Right lobe of liver (tissue), 6 donors: Measurements from ENCODE around the gene KRI1. TPM values are rescaled to one million over a fixed set of nuclear protein-coding genes. Genes with fewer than 3 reads are reported as not detected.

ENCODE experiments used
- ATAC-seq, 4 donors: fragments of 200-7000 bp; cut with Tn5 transposase; one replicate each; pipeline ENCODE4 v1.9.1; 2020; ENCODE audit warnings: mild to moderate bottlenecking in 4 of 4, moderate library complexity in 4 of 4
- DNase-seq, 3 donors: peaks; one replicate each; pipeline ENCODE4 v3.0.0-alpha.2; 2020
- H3K27ac ChIP-seq, 3 donors: fragments of 200-600 bp; one replicate each; pipeline ENCODE4 v1.8.0; 2022
- H3K27me3 ChIP-seq, 2 donors: fragments of 200-600 bp; one replicate each; pipeline ENCODE4 v1.8.0; 2022
- H3K36me3 ChIP-seq, 4 donors: fragments of 200-600 bp; sonication (generic) in 1 of 4; one replicate each; pipeline versions ENCODE4 v1.5.1 to v1.8.0; 2017 to 2022; ENCODE audit warnings: control low read depth in 1 of 4
- H3K4me1 ChIP-seq, 4 donors: fragments of 200-600 bp; sonication (generic) in 1 of 4; one replicate each; pipeline versions ENCODE4 v1.5.1 to v1.8.0; 2017 to 2022; ENCODE audit warnings: control low read depth in 1 of 4
- H3K4me3 ChIP-seq, 3 donors: fragments of 200-600 bp; one replicate each; pipeline ENCODE4 v1.8.0; 2022
- H3K9me3 ChIP-seq, 4 donors: fragments of 200-600 bp; sonication (generic) in 1 of 4; one replicate each; pipeline versions ENCODE4 v1.5.1 to v1.8.0; 2017 to 2022; ENCODE audit warnings: control low read depth in 1 of 4
- POLR2A ChIP-seq: fragments of 450-650 bp; IDR thresholded peaks from one replicate; pipeline ENCODE4 v1.6.1; 2017; ENCODE audit warnings: antibody characterized with exemption, mild to moderate bottlenecking
- WGBS: methylation state at CpG from one replicate; pipeline ENCODE4 v1.1.6; 2018; ENCODE audit warnings: low coverage, low lambda C conversion rate; ENCODE audit not compliant: insufficient coverage; ENCODE audit errors: missing lambda C conversion rate; 5-methylcytosine and 5-hydroxymethylcytosine counted together
- intact Hi-C, 2 donors: fragments of 100-400 bp; cut with DNase I; formaldehyde crosslinking; loops; one replicate each; pipeline versions ENCODE4 v1.11.2 to v1.14.1; 2022
- total RNA-seq, 6 experiments: library from RNA; depleted of rRNA in 2 of 6; stranded (reverse); fragments of >200 nt in 2 of 6; fragmentation: NEBNext Ultra II Directional in 3 of 6; extraction: Animal tissue kit (Norgen Biotek cat#: 25700) in 3 of 6; gene quantifications; one replicate each; pipeline versions ENCODE4 v1.1.0 to v1.2.4, GENCODE V29; 2016 to 2023
- TF ChIP-seq, protein P1 (sequence below), 4 donors: fragments of 200-600 bp in 3 of 4; fragments of 450-650 bp in 1 of 4; IDR thresholded peaks; one replicate each; pipeline versions ENCODE4 v1.5.1 to v1.8.0; 2016 to 2022; ENCODE audit warnings: antibody characterized with exemption in 4 of 4, mild to moderate bottlenecking in 2 of 4
- donor health status: DM: no; HTN: yes; CAD: no.
- donor health status: DM: no; HTN: no; CAD: no.
- donor health status: DM: no; HTN: no; CAD: no.
- donor health status: DM: no; HTN: yes; CAD: no.
- donor health status: DM: no; HTN: yes; CAD: no.

The KRI1 gene
- total RNA-seq, 6 experiments from 2014 or later, result 5.8 to 9.6 (median 8.5) TPM

DNA sequence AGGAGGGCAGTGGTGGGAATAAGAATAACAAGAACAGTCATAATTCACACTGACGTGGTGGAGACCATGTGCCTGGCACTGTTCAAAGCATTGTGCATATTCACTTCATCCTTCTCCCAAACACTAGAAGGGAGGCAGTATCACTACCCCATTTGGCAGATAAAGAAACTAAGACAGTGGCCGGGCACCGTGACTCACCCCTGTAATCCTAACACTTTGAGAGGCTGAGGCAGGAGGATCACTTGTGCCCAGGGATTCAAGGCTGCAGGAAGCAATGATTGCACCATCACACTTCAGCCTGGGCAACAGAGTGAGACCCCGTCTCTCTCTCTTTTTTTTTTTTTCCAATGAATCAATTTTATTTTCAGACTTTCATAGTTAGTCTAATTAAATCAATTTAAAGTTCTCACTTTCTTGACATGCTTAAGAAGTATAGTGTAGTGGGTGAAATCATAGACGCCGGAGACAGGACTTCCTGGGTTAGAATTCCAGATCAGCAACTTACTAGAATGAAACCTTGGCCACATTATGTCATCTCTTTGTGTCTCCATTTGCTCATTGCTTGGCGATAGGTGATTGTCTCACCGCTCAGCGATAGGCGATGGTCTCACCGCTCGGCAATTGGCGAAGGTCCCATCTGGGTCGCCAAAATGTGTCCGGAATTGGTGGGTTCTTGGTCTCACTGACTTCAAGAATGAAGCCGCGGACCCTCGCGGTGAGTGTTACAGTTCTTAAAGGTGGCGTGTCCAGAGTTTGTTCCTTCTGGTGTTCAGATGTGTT lies 27.4 kb downstream of the KRI1 start:
- Histone ChIP-seq H3K9me3 (no peaks in the 10 kb centered on the region), H3K27me3 (no peaks in the 10 kb centered on the region), H3K27ac (no peak overlapping the region), H3K36me3 (no peaks in the 10 kb centered on the region), H3K4me1 (peaks cover 0 to 4% (median 0%) of the 10 kb centered on the region in 4 donors), H3K4me3 (no peak overlapping the region)
- ATAC-seq (no peak), DNase-seq (no peak)
- TF ChIP-seq POLR2A, result no peak
- TF ChIP-seq, protein P1, sequence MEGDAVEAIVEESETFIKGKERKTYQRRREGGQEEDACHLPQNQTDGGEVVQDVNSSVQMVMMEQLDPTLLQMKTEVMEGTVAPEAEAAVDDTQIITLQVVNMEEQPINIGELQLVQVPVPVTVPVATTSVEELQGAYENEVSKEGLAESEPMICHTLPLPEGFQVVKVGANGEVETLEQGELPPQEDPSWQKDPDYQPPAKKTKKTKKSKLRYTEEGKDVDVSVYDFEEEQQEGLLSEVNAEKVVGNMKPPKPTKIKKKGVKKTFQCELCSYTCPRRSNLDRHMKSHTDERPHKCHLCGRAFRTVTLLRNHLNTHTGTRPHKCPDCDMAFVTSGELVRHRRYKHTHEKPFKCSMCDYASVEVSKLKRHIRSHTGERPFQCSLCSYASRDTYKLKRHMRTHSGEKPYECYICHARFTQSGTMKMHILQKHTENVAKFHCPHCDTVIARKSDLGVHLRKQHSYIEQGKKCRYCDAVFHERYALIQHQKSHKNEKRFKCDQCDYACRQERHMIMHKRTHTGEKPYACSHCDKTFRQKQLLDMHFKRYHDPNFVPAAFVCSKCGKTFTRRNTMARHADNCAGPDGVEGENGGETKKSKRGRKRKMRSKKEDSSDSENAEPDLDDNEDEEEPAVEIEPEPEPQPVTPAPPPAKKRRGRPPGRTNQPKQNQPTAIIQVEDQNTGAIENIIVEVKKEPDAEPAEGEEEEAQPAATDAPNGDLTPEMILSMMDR (IDR thresholded peaks at IDR 0.05), result no peak
- intact Hi-C loops, result no loop called here
- 60% methylated on average over 14 of the region's 20 CpGs for WGBS

DNA sequence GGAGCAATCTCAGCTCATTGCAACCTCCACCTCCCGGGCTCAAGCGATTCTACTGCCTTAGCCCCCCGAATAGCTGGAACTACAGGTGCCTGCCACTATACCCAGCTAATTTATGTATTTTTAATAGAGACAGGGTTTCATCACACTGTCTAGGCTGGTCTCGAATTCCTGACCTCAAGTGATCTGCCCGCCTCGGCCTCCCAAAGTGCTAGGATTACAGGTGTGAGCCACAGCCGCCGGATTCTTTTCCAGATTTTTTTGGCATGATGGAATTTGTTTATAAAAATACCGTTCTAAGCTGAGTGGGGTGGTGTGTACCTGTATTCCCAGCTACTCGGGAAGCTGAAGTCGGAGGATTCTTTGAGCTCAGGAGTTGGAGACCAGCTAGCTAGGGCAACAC lies 28.1 kb downstream of the KRI1 start:
- intact Hi-C loops, result no loop called here
- no peak for DNase-seq
- Histone ChIP-seq H3K9me3 (no peaks in the 10 kb centered on the region), H3K4me3 (no peak overlapping the region), H3K4me1 (no peaks in the 10 kb centered on the region), H3K27ac (no peak overlapping the region), H3K36me3 (no peaks in the 10 kb centered on the region), H3K27me3 (no peaks in the 10 kb centered on the region)
- 61% methylated on average over 11 of the region's 11 CpGs for WGBS
- ATAC-seq, result no peak
- TF ChIP-seq, protein P1 (IDR thresholded peaks at IDR 0.05), result no peak
- no peak for TF ChIP-seq POLR2A

DNA sequence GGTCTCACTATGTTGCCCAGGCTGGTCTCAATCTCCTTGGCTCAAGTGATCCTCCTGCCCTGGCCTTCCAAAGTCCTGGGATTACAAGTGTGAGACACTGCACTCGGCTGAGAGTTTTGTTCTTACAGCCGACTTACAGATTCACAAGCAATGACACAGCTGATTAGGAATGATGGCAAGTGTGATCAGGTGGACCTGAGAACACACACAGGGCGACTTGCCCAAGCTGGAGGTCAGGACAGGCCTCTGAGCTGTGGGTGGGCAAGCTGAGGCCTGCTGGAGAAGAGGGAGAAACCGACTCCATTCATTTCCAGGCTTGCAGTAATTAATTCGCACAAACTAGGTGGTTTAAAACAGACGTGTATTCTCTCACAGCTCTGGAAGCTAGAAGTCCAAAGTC lies 30.2 kb downstream of the KRI1 start:
- H3K27me3 ChIP-seq, result no peaks in the 10 kb centered on the region
- ATAC-seq (no peak), DNase-seq (no peak)
- intact Hi-C loops, result no loop called here
- 52% methylated on average over 5 of the region's 6 CpGs for WGBS
- TF ChIP-seq, protein P1 (IDR thresholded peaks at IDR 0.05), result no peak
- TF ChIP-seq POLR2A, result no peak
- H3K4me3 ChIP-seq, result no peak overlapping the region
- H3K36me3 ChIP-seq, result no peaks in the 10 kb centered on the region
- H3K27ac ChIP-seq, result no peak overlapping the region
- H3K9me3 ChIP-seq, result no peaks in the 10 kb centered on the region
- H3K4me1 ChIP-seq, result no peaks in the 10 kb centered on the region

DNA sequence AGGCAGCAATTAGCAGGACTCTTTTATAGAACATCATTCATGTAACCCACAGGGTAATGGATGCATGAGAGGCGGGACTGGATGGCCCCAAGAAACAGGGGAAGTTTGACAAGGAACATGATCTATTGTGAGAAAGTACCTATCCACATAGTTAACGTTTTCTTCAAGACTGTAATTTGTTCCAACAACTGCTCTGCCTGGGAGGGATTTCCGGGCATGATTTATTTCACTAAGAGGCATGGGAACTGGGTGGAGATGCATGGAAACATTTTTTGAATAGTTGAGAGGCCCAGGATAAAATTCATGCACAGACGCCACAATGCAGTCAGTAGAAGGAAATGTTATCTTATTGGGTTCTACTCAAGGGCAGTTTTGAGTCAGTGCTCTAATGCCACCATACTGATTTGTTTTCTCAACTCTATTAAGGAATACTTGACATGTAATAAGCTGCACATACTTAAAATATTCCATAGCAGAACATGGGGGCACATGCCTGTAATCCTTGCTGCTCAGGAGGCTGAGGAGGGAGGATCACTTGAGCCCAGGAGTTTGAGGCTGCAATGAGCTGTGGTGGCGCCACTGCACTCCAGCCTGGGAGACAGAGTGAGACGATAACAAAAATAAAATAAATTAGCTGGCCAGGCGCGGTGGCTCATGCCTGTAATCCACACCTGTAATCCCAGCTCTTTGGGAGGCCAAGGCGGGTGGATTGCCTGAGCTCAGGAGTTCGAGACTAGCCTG lies 32.0 kb downstream of the KRI1 start:
- H3K4me1 ChIP-seq, result no peaks in the 10 kb centered on the region
- intact Hi-C loops, result no loop called here
- ATAC-seq (no peak), DNase-seq (no peak)
- no peaks in the 10 kb centered on the region for H3K27me3 ChIP-seq
- H3K27ac ChIP-seq, result no peak overlapping the region
- no peak overlapping the region for H3K4me3 ChIP-seq
- TF ChIP-seq, protein P1 (IDR thresholded peaks at IDR 0.05), result no peak
- TF ChIP-seq POLR2A, result no peak
- H3K9me3 ChIP-seq, result no peaks in the 10 kb centered on the region
- 74% methylated on average over 10 of the region's 10 CpGs for WGBS
- no peaks in the 10 kb centered on the region for H3K36me3 ChIP-seq
